OCI-LY3 (cell line): ENCODE measurements around the gene RLN3.

Experiments
- H2AFZ ChIP-seq: fragments of 200-600, 300-600 bp; shearing (Covaris generic); 2 replicates; pipeline ENCODE4 v1.6.0; 2014; ENCODE audit warnings: antibody characterized with exemption, low read depth, low read length
- H3K27ac ChIP-seq: fragments of 200-600, 300-600 bp; sonication (generic); 2 replicates; pipeline ENCODE4 v1.5.1; 2014; ENCODE audit warnings: mild to moderate bottlenecking, low read length, moderate library complexity, mixed read lengths
- H3K27me3 ChIP-seq: fragments of 200-600, 300-600 bp; sonication (generic); 2 replicates; pipeline ENCODE4 v1.6.1; 2014; ENCODE audit warnings: low read depth, low read length, mixed read lengths
- H3K36me3 ChIP-seq: fragments of 200-600, 300-600 bp; sonication (generic); replicated peaks from 2 replicates; pipeline ENCODE3; 2014; ENCODE audit warnings: low read depth, low read length, mixed read lengths
- H3K4me1 ChIP-seq: fragments of 300-600, 200-600 bp; sonication (generic); 2 replicates; pipeline ENCODE4 v1.6.1; 2014; ENCODE audit warnings: low read length, mixed read lengths
- H3K4me2 ChIP-seq: fragments of 200-600, 300-600 bp; sonication (generic); 2 replicates; pipeline ENCODE4 v1.6.1; 2014; ENCODE audit warnings: low read length, mixed read lengths
- H3K4me3 ChIP-seq: fragments of 300-600, 200-600 bp; sonication (generic); 2 replicates; pipeline ENCODE4 v1.5.1; 2014; ENCODE audit warnings: antibody characterized with exemption, mild to moderate bottlenecking, low read length, moderate library complexity
- H3K79me2 ChIP-seq: fragments of 300-600, 200-600 bp; shearing (Covaris generic); 2 replicates; pipeline ENCODE4 v1.6.1; 2014; ENCODE audit warnings: mild to moderate bottlenecking, low read length, mixed read lengths
- H3K9ac ChIP-seq: fragments of 300-600, 200-600 bp; shearing (Covaris generic); 2 replicates; pipeline ENCODE4 v1.6.0; 2014; ENCODE audit warnings: mild to moderate bottlenecking, low read length, moderate library complexity
- H3K9me3 ChIP-seq: fragments of 200-600, 300-600 bp; shearing (Covaris generic); 2 replicates; pipeline ENCODE4 v1.6.1; 2014; ENCODE audit warnings: low read length, mixed read lengths; ENCODE audit not compliant: insufficient read depth
- H4K20me1 ChIP-seq: fragments of 200-600, 300-600 bp; sonication (generic); 2 replicates; pipeline ENCODE4 v1.6.1; 2016; ENCODE audit warnings: low read length, mixed read lengths; ENCODE audit not compliant: insufficient read depth
- EZH2phosphoT487 ChIP-seq: fragments of 200-600 bp; shearing (Covaris generic); IDR thresholded peaks from 2 replicates; pipeline ENCODE4 v1.6.1; 2018; ENCODE audit warnings: antibody characterized with exemption, mixed run types, low read depth
- TF ChIP-seq, protein P1 (sequence below): fragments of 200-600, 300-600 bp; sonication (generic); IDR thresholded peaks from 2 replicates; pipeline ENCODE4 v1.5.1; 2014; ENCODE audit warnings: antibody characterized with exemption, low read length, low read depth

Gene RLN3

DNA sequence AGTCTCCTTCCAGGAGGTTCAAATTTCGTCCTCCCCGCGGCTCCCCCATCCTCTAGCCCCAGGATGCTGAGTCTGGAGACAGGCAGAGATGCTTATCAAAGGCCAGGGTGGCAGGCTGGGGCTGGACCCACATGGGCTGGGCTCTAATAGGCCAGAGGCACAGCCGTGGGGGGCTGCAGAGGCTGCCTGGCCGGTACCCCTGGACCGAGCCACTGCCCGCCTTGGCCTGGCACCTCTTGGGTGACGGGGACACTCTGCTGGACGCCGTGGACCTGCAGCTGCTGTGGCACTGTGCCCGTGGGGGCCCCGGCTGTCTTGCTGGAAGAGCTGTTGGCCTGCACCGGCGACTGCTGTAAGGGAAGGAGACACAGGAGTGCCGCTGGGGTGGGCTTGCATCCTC lies 47.6 kb upstream of the RLN3 start:
- Histone ChIP-seq H3K4me1 (peaks cover 6% of the 10 kb centered on the region), H3K27ac (no peak overlapping the region), H2AFZ (no peak overlapping the region), H3K4me2 (no peak overlapping the region), H3K36me3 (peaks cover 3% of the 10 kb centered on the region), H3K9me3 (no peaks in the 10 kb centered on the region), H3K4me3 (no peak overlapping the region), H3K27me3 (no peaks in the 10 kb centered on the region), H4K20me1 (no peaks in the 10 kb centered on the region), H3K79me2 (no peaks in the 10 kb centered on the region), H3K9ac (no peak overlapping the region)
- no peak for TF ChIP-seq EZH2phosphoT487
- TF ChIP-seq, protein P1, sequence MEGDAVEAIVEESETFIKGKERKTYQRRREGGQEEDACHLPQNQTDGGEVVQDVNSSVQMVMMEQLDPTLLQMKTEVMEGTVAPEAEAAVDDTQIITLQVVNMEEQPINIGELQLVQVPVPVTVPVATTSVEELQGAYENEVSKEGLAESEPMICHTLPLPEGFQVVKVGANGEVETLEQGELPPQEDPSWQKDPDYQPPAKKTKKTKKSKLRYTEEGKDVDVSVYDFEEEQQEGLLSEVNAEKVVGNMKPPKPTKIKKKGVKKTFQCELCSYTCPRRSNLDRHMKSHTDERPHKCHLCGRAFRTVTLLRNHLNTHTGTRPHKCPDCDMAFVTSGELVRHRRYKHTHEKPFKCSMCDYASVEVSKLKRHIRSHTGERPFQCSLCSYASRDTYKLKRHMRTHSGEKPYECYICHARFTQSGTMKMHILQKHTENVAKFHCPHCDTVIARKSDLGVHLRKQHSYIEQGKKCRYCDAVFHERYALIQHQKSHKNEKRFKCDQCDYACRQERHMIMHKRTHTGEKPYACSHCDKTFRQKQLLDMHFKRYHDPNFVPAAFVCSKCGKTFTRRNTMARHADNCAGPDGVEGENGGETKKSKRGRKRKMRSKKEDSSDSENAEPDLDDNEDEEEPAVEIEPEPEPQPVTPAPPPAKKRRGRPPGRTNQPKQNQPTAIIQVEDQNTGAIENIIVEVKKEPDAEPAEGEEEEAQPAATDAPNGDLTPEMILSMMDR, result no peak

DNA sequence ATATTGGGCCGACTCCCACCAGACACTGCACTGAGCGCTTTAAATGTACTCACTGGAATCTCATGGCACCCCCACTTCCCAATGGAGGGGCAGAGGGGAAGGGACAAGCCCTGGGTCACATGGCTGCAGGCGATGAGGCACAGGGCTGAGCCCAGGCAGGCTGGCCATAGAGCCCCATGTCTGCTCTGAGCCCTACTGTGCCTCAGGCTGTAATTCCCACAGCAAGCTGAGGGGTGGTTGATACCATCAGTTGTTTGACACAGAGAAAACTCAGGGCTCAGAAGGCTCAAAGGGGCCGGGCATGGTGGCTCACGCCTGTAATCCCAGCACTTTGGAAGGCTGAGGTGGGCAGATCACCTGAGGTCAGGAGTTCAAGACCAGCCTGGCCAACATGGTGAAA lies 46.9 kb upstream of the RLN3 start:
- peaks cover 13% of the 10 kb centered on the region for H3K4me1 ChIP-seq

DNA sequence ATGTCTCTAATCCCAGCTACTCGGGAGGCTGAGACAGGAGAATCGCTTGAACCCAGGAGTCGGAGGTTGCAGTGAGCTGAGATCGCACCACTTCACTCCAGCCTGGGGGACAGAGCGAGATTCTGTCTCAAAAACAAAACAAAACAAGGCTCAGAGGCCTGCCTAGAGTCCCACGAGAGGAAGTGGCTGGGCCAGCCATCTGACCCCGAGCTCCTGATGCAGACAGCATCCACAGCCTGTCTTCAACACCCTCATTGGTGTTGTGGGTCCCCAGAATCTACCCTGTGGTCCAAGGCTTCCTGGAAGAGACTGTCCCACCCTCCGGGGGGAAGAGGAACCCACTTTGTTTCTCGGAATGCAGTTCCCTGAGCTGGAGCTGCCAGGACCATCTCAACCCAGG lies 46.5 kb upstream of the RLN3 start:
- H3K9ac ChIP-seq, result no peak overlapping the region
- H3K4me3 ChIP-seq, result no peak overlapping the region
- no peaks in the 10 kb centered on the region for H4K20me1 ChIP-seq
- no peaks in the 10 kb centered on the region for H3K9me3 ChIP-seq
- peaks cover 16% of the 10 kb centered on the region for H3K4me1 ChIP-seq
- H3K4me2 ChIP-seq, result no peak overlapping the region
- H3K79me2 ChIP-seq, result no peaks in the 10 kb centered on the region
- no peak overlapping the region for H3K27ac ChIP-seq
- H3K36me3 ChIP-seq, result peaks cover 3% of the 10 kb centered on the region
- no peaks in the 10 kb centered on the region for H3K27me3 ChIP-seq
- TF ChIP-seq EZH2phosphoT487, result no peak
- TF ChIP-seq, protein P1, result no peak
- no peak overlapping the region for H2AFZ ChIP-seq

More for the DNA sequence above, 46.9 kb upstream of the RLN3 start:
- H2AFZ ChIP-seq, result no peak overlapping the region
- H3K4me2 ChIP-seq, result no peak overlapping the region
- peaks cover 3% of the 10 kb centered on the region for H3K36me3 ChIP-seq
- H3K9ac ChIP-seq, result no peak overlapping the region
- H3K9me3 ChIP-seq, result no peaks in the 10 kb centered on the region
- H3K27me3 ChIP-seq, result no peaks in the 10 kb centered on the region
- H3K27ac ChIP-seq, result no peak overlapping the region
- TF ChIP-seq, protein P1, result no peak
- TF ChIP-seq EZH2phosphoT487, result no peak
- no peaks in the 10 kb centered on the region for H3K79me2 ChIP-seq
- no peak overlapping the region for H3K4me3 ChIP-seq
- H4K20me1 ChIP-seq, result no peaks in the 10 kb centered on the region

DNA sequence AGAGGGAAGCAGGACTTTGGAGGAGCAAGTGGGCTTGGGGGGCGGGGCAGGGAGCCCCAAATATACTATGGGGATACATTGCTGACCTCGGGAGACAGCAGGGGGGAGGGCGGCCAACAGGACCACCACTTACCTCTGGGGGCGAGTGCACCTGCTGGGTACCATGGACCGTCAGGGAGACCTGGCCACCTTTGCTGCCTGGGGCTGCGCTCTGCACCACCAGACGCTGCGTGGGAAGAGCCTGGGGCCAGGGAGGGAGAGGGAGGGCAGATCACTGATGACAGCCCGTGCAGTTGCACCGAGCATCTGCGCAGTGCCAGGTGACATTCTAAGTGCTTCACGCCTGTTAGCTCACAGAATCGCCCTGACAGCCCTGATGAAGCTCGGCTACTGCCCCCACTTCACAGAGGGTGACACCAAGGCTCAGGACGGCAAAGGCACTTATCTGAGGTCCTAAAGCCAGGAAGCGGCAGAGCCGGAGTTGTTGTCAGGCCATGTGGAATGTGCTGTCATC lies 45.9 kb upstream of the RLN3 start:
- no peak overlapping the region for H3K4me2 ChIP-seq

More for the DNA sequence above, 45.9 kb upstream of the RLN3 start:
- Histone ChIP-seq H3K9me3 (no peaks in the 10 kb centered on the region), H4K20me1 (no peaks in the 10 kb centered on the region), H3K4me1 (peaks cover 21% of the 10 kb centered on the region), H3K4me3 (no peak overlapping the region), H3K27me3 (no peaks in the 10 kb centered on the region), H2AFZ (no peak overlapping the region), H3K79me2 (no peaks in the 10 kb centered on the region), H3K36me3 (peaks cover 3% of the 10 kb centered on the region), H3K9ac (no peak overlapping the region), H3K27ac (no peak overlapping the region)
- TF ChIP-seq EZH2phosphoT487, result no peak
